Pancreas (tissue), 10 donors: ENCODE data around the gene SYN1. TPM values are rescaled to one million over a fixed set of nuclear protein-coding genes. Genes with fewer than 3 reads are reported as not detected.

Source experiments
- ATAC-seq, 4 donors: fragments of 200-7000 bp; cut with Tn5 transposase; one replicate each; pipeline versions ENCODE4 v1.8.0 to v1.9.1; 2020; ENCODE audit warnings: mild to moderate bottlenecking in 4 of 4, moderate library complexity in 4 of 4
- DNase-seq, 6 donors: peaks; one replicate each; pipeline ENCODE4 v3.0.0-alpha.2; 2020
- FAIRE-seq: peaks from 2 replicates; lab custom pipeline; 2012; peaks lifted over from hg19 to GRCh38; lab: Jason Lieb, UNC
- H3K27ac ChIP-seq, 4 donors: fragments of 200-600 bp; sonication (generic); 1 replicate in 3 of 4; 2 replicates in 1 of 4; pipeline versions ENCODE4 v1.5.0 to v1.8.0; 2020
- H3K27me3 ChIP-seq, 4 donors: fragments of 200-600 bp; one replicate each; pipeline ENCODE4 v1.8.0; 2021
- H3K36me3 ChIP-seq, 3 donors: fragments of 200-600 bp; sonication (generic) in 1 of 3; one replicate each; pipeline versions ENCODE4 v1.5.0 to v1.8.0; 2020 to 2021
- H3K4me1 ChIP-seq, 3 donors: fragments of 200-600 bp; one replicate each; pipeline ENCODE4 v1.8.0; 2021
- H3K4me3 ChIP-seq, 4 donors: fragments of 200-600 bp; sonication (generic) in 2 of 4; one replicate each; pipeline versions ENCODE4 v1.5.0 to v1.8.0; 2020 to 2021
- H3K9me3 ChIP-seq, 4 donors: fragments of 200-600 bp; one replicate each; pipeline ENCODE4 v1.8.0; 2021
- WGBS, 2 donors: extraction: QIAGEN DNeasy Blood & Tissue Kit; methylation state at CpG; one replicate each; pipeline ENCODE4 v1.1.7; 2013; 5-methylcytosine and 5-hydroxymethylcytosine counted together
- intact Hi-C, 3 donors: fragments of 100-400 bp; cut with DNase I; formaldehyde crosslinking; loops; one replicate each; pipeline versions ENCODE4 v1.11.1 to v1.14.2; 2022
- microRNA-seq, 2 donors: library from miRNA; unstranded; fragments of <30 nt; microRNA quantifications; one replicate each; pipeline versions ENCODE4 to v1.1.0, GENCODE V29; 2019 to 2020
- polyA plus RNA-seq, 2 donors: library from polyadenylated mRNA; stranded (reverse); fragments of 200-250 nt; gene quantifications; one replicate each; pipeline ENCODE4 v1.2.3, GENCODE V29; 2013
- total RNA-seq, 6 donors: library from RNA; stranded (reverse); fragmentation: NEBNext Ultra II Directional in 4 of 6; extraction: Animal tissue kit (Norgen Biotek cat#: 25700) in 4 of 6; gene quantifications; one replicate each; pipeline versions ENCODE4 v1.2.1 to v1.2.4, GENCODE V29; 2021 to 2023
- TF ChIP-seq, protein P1 (sequence below), 4 donors: fragments of 200-600 bp; sonication (generic) in 3 of 4; IDR thresholded peaks; one replicate each; pipeline versions ENCODE4 v1.5.0 to v1.8.0; 2021; ENCODE audit warnings: antibody characterized with exemption in 4 of 4
- donor health status: healthy with polysubstance abuse.
- donor health status: DM: no; HTN: no; CAD: no; lungs with moderate emphysema.
- donor health status: DM: no; HTN: no; CAD: no.
- donor health status: control.
- donor health status: control.
- donor health status: Bipolar disorder and iron deficiency.
- donor health status: DM: yes; HTN: yes; CAD: no.
- donor health status: DM: no; HTN: no; CAD: no.
- donor health status: DM: no; HTN: no; CAD: no.
- donor health status: DM: yes; HTN: yes; CAD: no.

SYN1 gene
- total and polyA plus RNA-seq, 8 donors, result 0.47 to 10.3 (median 1.5) TPM

- TF ChIP-seq, protein P1, sequence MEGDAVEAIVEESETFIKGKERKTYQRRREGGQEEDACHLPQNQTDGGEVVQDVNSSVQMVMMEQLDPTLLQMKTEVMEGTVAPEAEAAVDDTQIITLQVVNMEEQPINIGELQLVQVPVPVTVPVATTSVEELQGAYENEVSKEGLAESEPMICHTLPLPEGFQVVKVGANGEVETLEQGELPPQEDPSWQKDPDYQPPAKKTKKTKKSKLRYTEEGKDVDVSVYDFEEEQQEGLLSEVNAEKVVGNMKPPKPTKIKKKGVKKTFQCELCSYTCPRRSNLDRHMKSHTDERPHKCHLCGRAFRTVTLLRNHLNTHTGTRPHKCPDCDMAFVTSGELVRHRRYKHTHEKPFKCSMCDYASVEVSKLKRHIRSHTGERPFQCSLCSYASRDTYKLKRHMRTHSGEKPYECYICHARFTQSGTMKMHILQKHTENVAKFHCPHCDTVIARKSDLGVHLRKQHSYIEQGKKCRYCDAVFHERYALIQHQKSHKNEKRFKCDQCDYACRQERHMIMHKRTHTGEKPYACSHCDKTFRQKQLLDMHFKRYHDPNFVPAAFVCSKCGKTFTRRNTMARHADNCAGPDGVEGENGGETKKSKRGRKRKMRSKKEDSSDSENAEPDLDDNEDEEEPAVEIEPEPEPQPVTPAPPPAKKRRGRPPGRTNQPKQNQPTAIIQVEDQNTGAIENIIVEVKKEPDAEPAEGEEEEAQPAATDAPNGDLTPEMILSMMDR (IDR thresholded peaks at IDR 0.05), result no peak
- no peak overlapping the region for H3K4me3 ChIP-seq
- H3K36me3 ChIP-seq, result no peaks in the 10 kb centered on the region
- no peaks in the 10 kb centered on the region for H3K27me3 ChIP-seq
- no peak for ATAC-seq
- FAIRE-seq, result no peak
- WGBS, 2 donors, result 90 to 91% methylated on average over 6 of the region's 6 CpGs
- no peaks in the 10 kb centered on the region for H3K9me3 ChIP-seq
- DNase-seq, result no peak
- no peaks in the 10 kb centered on the region for H3K4me1 ChIP-seq
- no peak overlapping the region for H3K27ac ChIP-seq
- intact Hi-C loops, result no loop called here
Observed at GRCh38 chrX:47530049-47530448, 89.6 kb downstream of the SYN1 start.

DNA sequence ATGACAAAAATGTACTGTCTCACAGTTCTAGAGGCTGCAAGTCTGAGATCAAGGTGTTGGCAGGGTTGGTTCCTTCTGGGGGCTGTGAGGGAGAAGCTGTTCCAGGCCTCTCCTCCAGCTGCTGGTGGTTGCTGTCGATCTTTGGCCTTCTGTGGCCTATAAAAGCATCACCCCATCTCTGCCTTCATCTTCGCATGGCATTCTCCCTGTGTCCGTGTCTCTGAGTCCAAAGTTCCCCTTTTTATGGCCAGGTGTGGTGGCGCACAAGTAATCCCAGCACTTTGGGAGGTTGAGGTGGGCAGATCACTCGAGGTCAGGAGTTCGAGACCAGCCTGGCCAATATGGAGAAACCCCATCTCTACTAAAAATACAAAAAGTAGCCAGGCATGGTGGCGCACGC is 90.1 kb downstream of the SYN1 start:
- ATAC-seq, result no peak
- no peak for FAIRE-seq
- TF ChIP-seq, protein P1 (IDR thresholded peaks at IDR 0.05), result no peak
- 76 to 79% methylated on average over 8 of the region's 8 CpGs for WGBS, 2 donors
- no peak overlapping the region for H3K27ac ChIP-seq
- no peaks in the 10 kb centered on the region for H3K27me3 ChIP-seq
- intact Hi-C loops, result no loop called here
- H3K36me3 ChIP-seq, result no peaks in the 10 kb centered on the region
- H3K4me3 ChIP-seq, result no peak overlapping the region
- H3K4me1 ChIP-seq, result no peaks in the 10 kb centered on the region
- H3K9me3 ChIP-seq, result no peaks in the 10 kb centered on the region
- DNase-seq, result no peak

GRCh38 chrX:47523713-47524166 is 95.9 kb downstream of the SYN1 start:
- 1 to 30% methylated on average over 34 of the region's 34 CpGs for WGBS, 2 donors
- ATAC-seq (peak; percentile 17 to 32 (median 27)), FAIRE-seq (no peak), DNase-seq (peak in 2 of 6 donors; percentile 25 to 61)
- no peaks in the 10 kb centered on the region for H3K27me3 ChIP-seq
- H3K4me3 ChIP-seq, result peak overlapping the region; percentile 21 to 53 (median 32)
- H3K4me1 ChIP-seq, result no peaks in the 10 kb centered on the region
- intact Hi-C loops, result no loop called here
- TF ChIP-seq, protein P1 (IDR thresholded peaks at IDR 0.05), result peak in 1 of 4 donors; percentile 7
- H3K27ac ChIP-seq, result no peak overlapping the region
- H3K9me3 ChIP-seq, result no peaks in the 10 kb centered on the region
- H3K36me3 ChIP-seq, result no peaks in the 10 kb centered on the region

DNA sequence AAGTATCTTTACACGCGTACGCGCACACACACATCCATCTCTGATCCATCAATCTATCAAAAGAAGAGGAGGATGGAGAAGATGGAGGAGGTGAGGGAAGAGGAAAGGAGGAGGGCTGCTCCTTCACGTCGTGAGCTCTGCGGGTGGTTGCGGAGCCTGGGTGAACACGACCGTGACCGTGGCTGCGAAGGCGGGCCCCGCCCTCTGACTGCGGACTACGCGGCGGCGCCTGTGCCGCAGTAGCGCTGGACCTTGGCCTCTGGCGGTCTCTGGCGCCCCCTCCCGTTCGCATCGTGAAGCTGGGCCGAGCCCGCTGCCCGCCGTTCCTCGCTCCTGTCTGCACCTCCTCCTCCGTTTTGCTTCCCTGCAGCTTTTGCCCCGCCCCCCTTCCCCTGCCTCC is 96.4 kb downstream of the SYN1 start:
- ATAC-seq, result peak; percentile 98 to 100 (median 99)
- DNase-seq, result peak; percentile 70 to 93 (median 86)
- TF ChIP-seq, protein P1 (IDR thresholded peaks at IDR 0.05), result peak; percentile 61 to 69 (median 67)
- H3K9me3 ChIP-seq, result no peaks in the 10 kb centered on the region
- H3K36me3 ChIP-seq, result no peaks in the 10 kb centered on the region
- intact Hi-C loops, result no loop called here
- FAIRE-seq, result no peak
- H3K27me3 ChIP-seq, result no peaks in the 10 kb centered on the region
- no peak overlapping the region for H3K27ac ChIP-seq
- peak overlapping the region; percentile 21 to 53 (median 32) for H3K4me3 ChIP-seq
- no peaks in the 10 kb centered on the region for H3K4me1 ChIP-seq
- WGBS, 2 donors, result 1 to 19% methylated on average over 33 of the region's 33 CpGs

Small RNA genes lying within 50 kb of the gene (microRNA-seq; reads per million reads assigned to microRNA genes)
- 0 reads per million in 2 donors for gene MIR4769

Other genes with a start within 250 kb of the SYN1 start
- under 1 TPM in 5 of 6 donors, not detected in 1; 0.04 to 0.28 (median 0.14) TPM for gene ZNF157, start 249.3 kb downstream of the SYN1 start, total RNA-seq
- gene ZNF157, start 249.3 kb downstream of the SYN1 start, polyA plus RNA-seq, result under 1 TPM; 0.08 to 0.14 TPM
- gene ZNF41, start 136.6 kb downstream of the SYN1 start, total RNA-seq, result 1 to 10 TPM; 2.3 to 6.7 (median 3.4) TPM
- 1 to 10 TPM; 1.8 to 4.7 TPM for gene ZNF41, start 136.6 kb downstream of the SYN1 start, polyA plus RNA-seq
- 10 to 100 TPM; 32.9 to 52.0 (median 40.5) TPM for gene ARAF, start 58.7 kb downstream of the SYN1 start, total RNA-seq
- gene ARAF, start 58.7 kb downstream of the SYN1 start, polyA plus RNA-seq, result 10 to 100 TPM; 61.5 to 78.7 TPM
- gene TIMP1, start 37.4 kb downstream of the SYN1 start, total RNA-seq, result 100 to 1,000 TPM in 2 of 6 donors, 10 to 100 TPM in 4; 11.5 to 292 (median 53.4) TPM
- gene TIMP1, start 37.4 kb downstream of the SYN1 start, polyA plus RNA-seq, result 100 to 1,000 TPM; 143 to 175 TPM
- gene CFP, start 10.1 kb upstream of the SYN1 start, total RNA-seq, result 1 to 10 TPM in 3 of 6 donors, under 1 TPM in 3; 0.31 to 2.3 (median 0.95) TPM
- gene CFP, start 10.1 kb upstream of the SYN1 start, polyA plus RNA-seq, result 1 to 10 TPM; 2.5 to 4.1 TPM
- gene ELK1, start 30.7 kb upstream of the SYN1 start, total RNA-seq, result 10 to 100 TPM in 4 of 6 donors, 1 to 10 TPM in 2; 5.8 to 14.6 (median 10.4) TPM
- gene ELK1, start 30.7 kb upstream of the SYN1 start, polyA plus RNA-seq, result 10 to 100 TPM in 1 of 2 donors, 1 to 10 TPM in 1; 7.6 to 10.2 TPM
- 10 to 100 TPM; 39.1 to 71.0 (median 61.5) TPM for gene UXT, start 39.3 kb upstream of the SYN1 start, total RNA-seq
- gene UXT, start 39.3 kb upstream of the SYN1 start, polyA plus RNA-seq, result 100 to 1,000 TPM in 1 of 2 donors, 10 to 100 TPM in 1; 56.4 to 113 TPM
- gene ZNF81, start 217.0 kb upstream of the SYN1 start, total RNA-seq, result 1 to 10 TPM; 2.1 to 5.8 (median 3.0) TPM
- 1 to 10 TPM; 1.5 to 2.5 TPM for gene ZNF81, start 217.0 kb upstream of the SYN1 start, polyA plus RNA-seq